ENCODE data around the gene DCAF5. TPM values are rescaled to one million over a fixed set of nuclear protein-coding genes. Genes with fewer than 3 reads are reported as not detected.

The DCAF5 gene
- total RNA-seq, 6 donors from 2014 or later = 37.7 to 78.6 (median 49.0) TPM

DNA sequence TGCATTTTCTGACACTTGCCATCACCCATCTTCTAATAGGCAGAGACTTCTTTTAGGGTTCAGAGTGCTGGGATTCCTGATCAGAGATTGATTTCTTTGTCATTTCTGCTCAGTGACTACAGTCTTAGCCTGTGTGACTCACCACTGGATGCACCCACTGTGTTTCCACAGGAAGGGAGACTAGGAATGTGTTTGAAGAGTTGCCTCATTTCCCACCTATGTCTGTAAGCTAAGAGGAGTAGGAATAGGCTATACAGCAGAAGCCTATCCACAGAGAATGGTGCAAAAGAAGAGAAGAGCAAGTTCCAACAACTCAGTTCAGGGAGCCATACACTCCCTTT is 113.7 kb downstream of the DCAF5 start:
- peaks cover 23 to 35% (median 28%) of the 10 kb centered on the region in 4 donors for H3K4me1 ChIP-seq
- no peaks in the 10 kb centered on the region for H3K36me3 ChIP-seq
- H3K4me3 ChIP-seq = no peak overlapping the region
- no peak for ATAC-seq (ENCODE audit: low FRiP score in 2 of 2)
- H3K27me3 ChIP-seq = no peaks in the 10 kb centered on the region
- H3K27ac ChIP-seq = no peak overlapping the region
- no peak for TF ChIP-seq POLR2A (IDR thresholded peaks at IDR 0.05)
- no peak for TF ChIP-seq POLR2AphosphoS5 (IDR thresholded peaks at IDR 0.05)
- TF ChIP-seq, protein P1, sequence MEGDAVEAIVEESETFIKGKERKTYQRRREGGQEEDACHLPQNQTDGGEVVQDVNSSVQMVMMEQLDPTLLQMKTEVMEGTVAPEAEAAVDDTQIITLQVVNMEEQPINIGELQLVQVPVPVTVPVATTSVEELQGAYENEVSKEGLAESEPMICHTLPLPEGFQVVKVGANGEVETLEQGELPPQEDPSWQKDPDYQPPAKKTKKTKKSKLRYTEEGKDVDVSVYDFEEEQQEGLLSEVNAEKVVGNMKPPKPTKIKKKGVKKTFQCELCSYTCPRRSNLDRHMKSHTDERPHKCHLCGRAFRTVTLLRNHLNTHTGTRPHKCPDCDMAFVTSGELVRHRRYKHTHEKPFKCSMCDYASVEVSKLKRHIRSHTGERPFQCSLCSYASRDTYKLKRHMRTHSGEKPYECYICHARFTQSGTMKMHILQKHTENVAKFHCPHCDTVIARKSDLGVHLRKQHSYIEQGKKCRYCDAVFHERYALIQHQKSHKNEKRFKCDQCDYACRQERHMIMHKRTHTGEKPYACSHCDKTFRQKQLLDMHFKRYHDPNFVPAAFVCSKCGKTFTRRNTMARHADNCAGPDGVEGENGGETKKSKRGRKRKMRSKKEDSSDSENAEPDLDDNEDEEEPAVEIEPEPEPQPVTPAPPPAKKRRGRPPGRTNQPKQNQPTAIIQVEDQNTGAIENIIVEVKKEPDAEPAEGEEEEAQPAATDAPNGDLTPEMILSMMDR (IDR thresholded peaks at IDR 0.05) = no peak
- no peak for TF ChIP-seq EP300 (IDR thresholded peaks at IDR 0.05)
- H3K9me3 ChIP-seq = no peaks in the 10 kb centered on the region
- DNase-seq = no peak

DNA sequence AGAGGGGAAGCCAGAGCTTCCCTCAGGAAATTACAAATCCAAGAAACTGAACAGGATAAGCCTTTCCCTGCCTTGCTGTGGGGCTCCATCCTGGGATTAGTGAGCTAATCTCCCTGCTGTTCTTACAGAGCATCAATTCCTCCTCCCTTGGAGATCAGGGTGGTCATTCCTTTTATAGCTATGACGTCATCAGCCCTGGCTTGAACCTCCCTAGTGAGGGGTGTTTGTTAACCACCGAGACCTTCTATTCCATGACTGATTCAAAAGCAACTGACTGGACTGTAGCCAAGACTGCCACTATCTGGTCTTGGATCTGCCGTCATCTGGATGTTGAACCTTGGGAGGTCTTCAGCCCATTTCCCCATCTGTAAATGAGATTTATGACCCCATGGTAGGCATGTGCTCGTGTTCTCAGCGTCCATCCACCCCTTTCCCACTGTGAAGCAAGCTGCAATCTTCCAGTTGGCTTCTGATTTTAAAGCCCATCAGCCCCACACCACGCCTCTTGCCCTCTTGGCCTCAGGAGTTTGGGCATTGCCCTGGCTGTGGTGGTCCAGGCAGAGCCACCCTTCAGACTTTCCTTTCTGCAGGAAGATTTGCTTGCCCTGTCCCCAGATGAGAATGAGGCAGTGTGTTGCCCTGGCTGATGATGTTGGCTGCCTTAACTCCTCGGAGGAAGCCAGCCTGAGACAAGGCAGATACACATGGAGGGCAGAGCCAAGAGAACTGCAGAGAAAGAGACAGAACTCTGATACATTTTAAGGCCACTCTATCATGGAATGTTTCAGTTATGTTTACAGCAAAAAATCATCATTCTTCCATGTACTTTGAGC is 114.2 kb downstream of the DCAF5 start:
- TF ChIP-seq POLR2A (IDR thresholded peaks at IDR 0.05) (no peak), EP300 (IDR thresholded peaks at IDR 0.05) (no peak), POLR2AphosphoS5 (IDR thresholded peaks at IDR 0.05) (no peak)
- TF ChIP-seq, protein P1 (IDR thresholded peaks at IDR 0.05) = no peak
- H3K4me1 ChIP-seq = peaks cover 17 to 29% (median 22%) of the 10 kb centered on the region in 4 donors
- WGBS, 2 donors = 37 to 57% methylated on average over 6 to 7 of the region's 7 CpGs
- DNase-seq (no peak), ATAC-seq (ENCODE audit: low FRiP score in 2 of 2) (peak in 1 of 2 donors; percentile 35)
- no peaks in the 10 kb centered on the region for H3K36me3 ChIP-seq
- H3K27ac ChIP-seq = peak overlapping the region in 1 of 4 donors; percentile 49
- no peaks in the 10 kb centered on the region for H3K9me3 ChIP-seq
- no peak overlapping the region for H3K4me3 ChIP-seq
- H3K27me3 ChIP-seq = no peaks in the 10 kb centered on the region

DNA sequence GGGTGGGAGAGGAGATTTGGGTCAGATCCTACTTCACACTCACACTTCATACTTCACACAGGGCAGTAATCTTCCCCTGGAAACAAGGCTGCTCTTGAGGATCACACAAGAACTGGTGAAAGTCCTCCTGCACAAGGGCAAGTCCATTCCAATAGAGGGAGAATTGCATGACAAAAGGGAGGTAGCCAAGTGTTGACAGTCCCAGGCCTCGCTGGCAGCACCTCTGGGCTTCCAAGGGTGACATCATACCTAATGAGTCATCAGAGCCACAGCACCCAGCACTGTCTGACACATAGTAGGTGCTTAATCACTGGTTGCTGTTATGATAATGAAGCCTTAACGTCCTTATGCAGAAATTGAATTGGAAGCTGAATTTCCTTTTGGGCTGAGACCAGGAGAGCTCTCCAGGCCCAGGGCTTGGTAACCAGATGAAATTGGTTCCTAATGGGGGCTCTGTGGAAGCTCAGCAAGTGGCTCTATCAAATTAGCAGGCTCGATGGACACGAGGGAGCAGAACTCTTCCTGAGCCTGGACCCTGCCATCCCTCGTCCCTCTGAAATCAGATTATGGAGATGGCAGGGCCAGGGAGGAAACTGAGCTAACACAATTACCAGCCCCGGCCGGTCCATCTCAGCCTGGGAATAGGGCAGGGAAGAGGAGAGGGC is 115.0 kb downstream of the DCAF5 start:
- 60 to 63% methylated on average over 5 to 7 of the region's 7 CpGs for WGBS, 2 donors
- ATAC-seq (ENCODE audit: low FRiP score in 2 of 2) = no peak
- H3K27ac ChIP-seq = peak overlapping the region in 2 of 4 donors; percentile 45 to 49
- H3K4me1 ChIP-seq = peaks cover 10 to 22% (median 15%) of the 10 kb centered on the region in 4 donors
- no peak for DNase-seq
- TF ChIP-seq POLR2A (IDR thresholded peaks at IDR 0.05) (no peak), POLR2AphosphoS5 (IDR thresholded peaks at IDR 0.05) (no peak)
- TF ChIP-seq, protein P1 (IDR thresholded peaks at IDR 0.05) = no peak
- no peaks in the 10 kb centered on the region for H3K36me3 ChIP-seq
- no peak overlapping the region for H3K4me3 ChIP-seq
- H3K27me3 ChIP-seq = no peaks in the 10 kb centered on the region
- H3K9me3 ChIP-seq = no peaks in the 10 kb centered on the region

DNA sequence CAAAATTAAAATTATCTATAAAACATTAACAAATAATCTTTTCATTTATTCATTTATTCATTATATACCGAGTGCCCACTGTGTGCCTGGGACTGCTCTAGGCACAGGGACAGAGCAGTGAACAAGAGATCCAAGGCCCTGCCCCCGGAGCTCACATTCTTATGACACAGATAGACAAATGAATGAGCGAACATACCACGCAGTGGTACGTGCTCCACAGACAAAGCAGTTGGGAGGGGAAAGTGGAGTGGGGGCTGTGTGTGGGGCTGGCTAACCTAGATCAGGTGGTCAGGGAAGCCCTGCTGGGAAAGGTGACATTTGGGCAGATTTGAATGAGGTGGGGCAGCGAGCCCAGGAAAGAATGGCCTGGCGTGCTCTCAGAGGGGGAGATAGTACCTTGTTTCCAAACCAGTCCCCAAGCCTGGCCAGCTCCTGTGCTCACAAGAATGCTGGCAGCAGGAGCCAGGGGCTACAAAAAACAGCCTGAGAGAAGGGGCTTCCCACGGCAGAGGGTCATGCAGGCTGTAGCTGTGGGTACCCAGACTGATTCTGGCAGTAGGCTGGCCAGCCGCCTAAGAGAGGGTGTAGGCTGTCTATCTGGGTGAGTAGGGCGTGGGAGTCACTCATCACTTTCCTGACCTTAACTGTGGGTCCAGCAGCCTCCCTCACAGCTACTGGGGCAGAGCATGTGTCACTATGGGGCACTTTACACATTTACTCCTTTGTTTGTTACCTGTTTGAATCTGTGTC is 116.0 kb downstream of the DCAF5 start:
- no peaks in the 10 kb centered on the region for H3K9me3 ChIP-seq
- H3K27ac ChIP-seq = peak overlapping the region in 1 of 4 donors; percentile 45
- H3K4me1 ChIP-seq = peaks cover 9 to 18% (median 10%) of the 10 kb centered on the region in 4 donors
- no peak overlapping the region for H3K4me3 ChIP-seq
- TF ChIP-seq, protein P1 (IDR thresholded peaks at IDR 0.05) = no peak
- TF ChIP-seq EP300 (IDR thresholded peaks at IDR 0.05) (no peak), POLR2A (IDR thresholded peaks at IDR 0.05) (no peak), POLR2AphosphoS5 (IDR thresholded peaks at IDR 0.05) (no peak)
- ATAC-seq (ENCODE audit: low FRiP score in 2 of 2) (no peak), DNase-seq (no peak)
- H3K27me3 ChIP-seq = no peaks in the 10 kb centered on the region
- 89 to 93% methylated on average over 9 to 10 of the region's 10 CpGs for WGBS, 2 donors
- H3K36me3 ChIP-seq = no peaks in the 10 kb centered on the region
